ENCODE results near the gene FOXS1.
A peak's percentile ranks its signal among the peaks of the same experiment; 100 is the strongest.
"Not testable (repeated sequence)": the region's sequence is repeated elsewhere in the genome, so short reads cannot be mapped to it uniquely, and the experiment has no call there.

The FOXS1 gene

DNA sequence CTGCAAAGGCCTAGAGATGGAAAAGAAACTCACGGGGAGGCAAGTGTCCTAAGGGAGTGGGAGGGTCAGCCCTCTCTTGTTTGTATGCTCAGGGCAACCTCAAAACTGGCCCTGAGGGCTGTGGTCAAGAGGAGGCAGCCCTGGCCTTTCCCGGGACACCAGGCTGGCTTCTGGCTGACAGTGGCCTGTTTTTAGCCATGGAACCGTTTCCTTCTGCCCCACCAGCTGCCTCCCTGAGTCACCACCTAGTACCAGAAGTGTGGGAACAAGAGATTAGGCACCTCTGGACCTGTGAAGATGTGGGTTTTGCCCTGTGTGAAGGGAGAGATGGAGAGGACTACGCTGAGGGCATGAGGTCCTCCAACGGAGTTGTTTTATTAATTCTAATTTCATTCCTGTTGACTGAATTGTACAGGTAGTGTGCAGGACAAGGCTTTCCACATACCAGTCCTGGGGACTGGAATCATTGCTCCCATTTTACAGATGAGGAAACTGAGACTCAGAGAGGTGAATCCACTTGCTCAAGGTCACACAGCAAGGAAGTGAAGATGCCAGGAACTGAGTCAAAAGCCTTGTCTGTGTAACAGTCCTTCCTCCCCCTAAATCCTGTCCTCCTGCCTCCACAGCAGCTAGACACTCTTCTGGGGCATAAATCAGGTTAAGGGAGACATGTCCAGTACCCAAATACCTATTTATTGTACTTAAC lies 5.5 kb downstream of the FOXS1 start:
- peak; percentile 41 for DNase-seq (ENCODE audit: low read depth)

DNA sequence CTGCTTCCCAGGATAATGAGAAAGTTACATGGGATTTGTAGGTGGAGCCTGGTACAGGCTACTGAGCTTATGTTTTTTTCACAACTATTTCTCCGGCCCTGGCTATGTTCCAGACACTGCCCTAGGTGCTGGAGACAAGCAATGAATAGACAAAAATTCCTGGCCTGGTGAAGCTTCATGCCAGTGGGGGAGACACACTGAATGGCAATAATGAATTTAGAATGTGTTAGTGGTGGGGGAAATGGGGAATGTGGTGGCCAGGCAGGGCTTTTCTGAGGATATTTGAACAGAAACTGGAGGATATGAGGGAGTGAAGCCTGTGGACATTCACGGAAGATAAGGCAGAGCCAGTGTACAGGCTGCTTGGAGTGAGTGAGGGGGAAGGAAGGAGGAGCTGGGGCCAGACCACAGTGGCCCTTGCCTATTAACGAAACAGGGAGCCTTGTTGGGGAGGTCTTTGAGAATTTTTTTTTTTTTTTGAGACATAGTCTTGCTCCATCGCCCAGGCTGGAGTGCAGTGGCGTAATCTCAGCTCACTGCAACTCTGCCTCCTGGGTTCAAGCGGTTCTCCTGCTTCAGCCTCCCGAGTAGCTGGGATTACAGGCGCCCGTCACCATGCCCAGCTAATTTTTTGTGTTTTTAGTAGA lies 6.6 kb downstream of the FOXS1 start:
- peak; percentile 46 for DNase-seq (ENCODE audit: low read depth)

DNA sequence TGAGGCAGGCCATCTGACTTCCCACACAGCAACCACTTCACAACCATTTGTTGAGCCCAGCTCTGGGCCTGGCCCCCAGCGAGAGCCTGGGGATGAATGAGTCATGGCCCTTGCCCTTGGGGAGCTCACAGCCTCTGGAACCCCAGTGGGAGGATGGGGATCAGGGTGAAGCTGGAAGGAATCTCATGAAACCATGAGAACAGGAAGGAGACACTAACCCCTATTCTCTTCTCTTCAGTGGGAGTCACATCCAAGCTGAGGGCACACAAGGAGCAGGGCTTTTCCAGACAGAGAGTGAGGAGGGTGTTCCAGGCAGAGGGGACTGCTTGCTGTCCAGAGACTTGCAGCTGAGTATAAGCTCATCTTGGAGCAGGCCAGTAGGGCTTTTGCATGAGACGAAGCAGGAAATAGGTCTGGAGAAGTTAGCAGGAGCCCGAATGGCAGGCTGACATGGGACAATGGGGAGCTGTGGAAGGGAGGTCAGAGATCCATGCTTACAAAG lies 7.5 kb downstream of the FOXS1 start:
- DNase-seq (ENCODE audit: low read depth) = peak; percentile 92

DNA sequence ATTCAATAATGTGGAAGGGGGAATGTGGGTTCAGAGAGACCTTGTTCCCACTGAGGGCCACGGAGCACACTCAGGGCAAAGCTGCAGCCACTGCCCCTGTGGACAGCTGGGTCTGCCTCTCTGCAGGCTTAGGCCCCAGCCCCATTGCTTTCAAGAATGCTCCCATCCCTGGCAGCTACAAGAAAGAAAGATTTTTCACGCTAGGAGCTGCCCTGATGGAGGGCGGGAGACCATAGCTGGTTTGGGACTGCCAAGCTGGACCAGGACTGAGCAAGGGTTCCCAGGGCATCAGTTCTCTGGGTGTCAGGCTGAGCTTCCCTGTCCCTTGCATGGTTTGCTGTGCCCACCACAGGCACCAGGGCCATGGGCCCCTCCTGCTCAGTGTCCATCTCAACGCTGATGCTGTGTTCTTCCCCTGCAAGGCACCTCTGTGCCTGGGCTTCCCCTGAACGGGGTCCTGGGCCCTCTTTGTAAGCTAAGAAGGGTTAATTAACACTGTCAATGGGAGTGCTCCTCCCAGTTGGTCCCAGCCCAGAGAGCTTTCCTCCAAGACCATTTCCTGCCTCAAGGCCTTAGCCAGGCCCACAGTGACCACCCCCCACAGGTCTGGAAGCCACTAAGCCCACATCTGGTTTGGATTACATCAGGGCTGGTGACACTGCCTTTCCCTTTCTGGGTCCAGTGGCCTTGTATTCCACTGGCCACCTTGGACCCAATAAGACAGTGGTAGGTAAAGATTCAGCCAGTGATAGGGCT lies 8.4 kb downstream of the FOXS1 start:
- peak; percentile 40 for DNase-seq (ENCODE audit: low read depth)

DNA sequence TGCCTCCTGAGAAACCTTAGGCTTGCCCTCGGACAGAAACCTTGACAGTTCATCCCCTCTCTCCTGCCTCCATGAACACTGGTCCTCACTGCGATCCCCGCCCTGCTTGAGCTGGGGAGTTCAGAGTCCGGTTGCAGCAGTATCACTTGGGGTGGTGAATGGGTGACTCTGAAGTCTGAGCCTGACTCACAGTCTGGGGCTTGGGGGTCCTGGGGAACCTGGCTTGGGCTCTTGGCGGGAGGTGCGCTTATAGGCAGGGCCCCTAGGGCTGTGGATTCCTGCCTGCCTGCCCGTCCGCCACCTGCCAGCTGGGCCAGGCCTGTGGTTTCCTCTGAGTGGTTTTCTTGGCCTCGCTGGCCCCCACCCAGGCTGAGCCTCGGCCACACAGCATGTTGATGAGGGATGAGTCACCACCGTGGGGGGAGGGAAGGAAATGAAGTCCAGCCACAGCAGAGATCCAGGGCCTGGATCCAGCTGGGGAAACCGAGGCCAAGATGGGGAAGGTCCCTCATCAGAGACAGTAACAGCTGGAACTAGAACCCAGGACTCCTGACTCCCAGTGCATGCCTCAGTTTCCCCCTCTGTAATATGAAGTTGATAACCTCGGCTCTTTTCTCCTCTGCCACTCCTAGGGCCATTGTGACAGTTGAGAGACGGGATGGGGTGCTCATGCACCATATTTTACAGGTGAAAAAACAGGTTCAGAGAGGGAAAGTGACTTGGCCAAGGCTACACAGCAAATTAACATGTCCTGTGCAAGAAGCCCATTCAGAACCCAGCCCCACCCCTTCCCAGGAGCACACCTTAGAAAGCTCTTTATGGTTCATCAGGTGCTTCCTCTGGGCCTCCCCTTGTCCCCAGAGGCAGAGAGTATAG lies 9.2 kb downstream of the FOXS1 start:
- peak; percentile 98 for DNase-seq (ENCODE audit: low read depth)

DNA sequence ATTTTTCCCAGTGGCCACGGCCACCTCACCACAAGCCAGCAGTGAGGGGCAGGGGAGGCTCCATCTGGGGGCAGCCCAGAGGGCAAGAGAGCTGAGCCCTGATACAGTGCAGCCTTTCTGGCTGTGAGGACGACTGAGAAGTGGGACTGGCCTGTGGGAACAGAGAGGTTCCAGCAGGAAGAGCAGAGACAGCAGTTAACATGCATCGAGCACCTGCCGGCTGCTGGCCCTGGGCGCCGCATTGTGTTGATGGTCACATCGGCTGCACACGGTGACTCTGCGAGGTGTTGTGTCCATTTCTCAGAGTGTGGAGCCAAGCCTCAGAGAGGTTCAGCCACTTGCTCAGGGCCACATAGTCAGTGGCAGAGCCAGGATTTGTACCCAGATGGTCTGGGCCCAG lies 9.8 kb downstream of the FOXS1 start:
- DNase-seq (ENCODE audit: low read depth) = no peak

DNA sequence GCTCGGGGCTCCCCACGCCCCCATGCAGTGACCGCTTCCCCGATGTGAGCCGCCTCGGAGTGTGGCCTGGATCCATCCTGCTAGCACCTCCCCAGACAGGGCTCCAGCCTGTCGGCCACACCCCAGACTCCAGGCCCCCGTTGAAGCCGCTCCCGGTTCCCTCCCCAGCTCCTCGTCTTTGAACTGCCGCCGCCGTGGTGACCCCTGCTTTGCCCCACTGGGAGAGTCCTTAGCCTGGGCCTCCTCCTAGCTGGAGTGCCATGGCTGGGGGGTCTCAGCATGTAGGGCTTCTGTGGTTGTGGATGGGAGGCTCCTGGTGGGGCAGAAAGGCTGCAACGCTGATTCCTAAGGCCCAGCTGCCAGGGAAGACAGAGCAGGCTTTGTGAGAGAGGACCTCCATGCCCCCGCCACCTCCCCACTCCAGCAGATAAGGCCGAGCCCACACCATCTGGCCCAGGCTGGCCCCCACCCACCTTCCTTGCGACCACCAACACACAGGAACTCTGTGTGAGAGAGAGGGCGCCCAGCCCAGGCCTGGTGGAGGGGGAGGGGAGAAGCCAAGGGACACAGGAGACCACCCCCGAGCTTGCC lies 11.4 kb downstream of the FOXS1 start:
- DNase-seq (ENCODE audit: low read depth) = no peak

DNA sequence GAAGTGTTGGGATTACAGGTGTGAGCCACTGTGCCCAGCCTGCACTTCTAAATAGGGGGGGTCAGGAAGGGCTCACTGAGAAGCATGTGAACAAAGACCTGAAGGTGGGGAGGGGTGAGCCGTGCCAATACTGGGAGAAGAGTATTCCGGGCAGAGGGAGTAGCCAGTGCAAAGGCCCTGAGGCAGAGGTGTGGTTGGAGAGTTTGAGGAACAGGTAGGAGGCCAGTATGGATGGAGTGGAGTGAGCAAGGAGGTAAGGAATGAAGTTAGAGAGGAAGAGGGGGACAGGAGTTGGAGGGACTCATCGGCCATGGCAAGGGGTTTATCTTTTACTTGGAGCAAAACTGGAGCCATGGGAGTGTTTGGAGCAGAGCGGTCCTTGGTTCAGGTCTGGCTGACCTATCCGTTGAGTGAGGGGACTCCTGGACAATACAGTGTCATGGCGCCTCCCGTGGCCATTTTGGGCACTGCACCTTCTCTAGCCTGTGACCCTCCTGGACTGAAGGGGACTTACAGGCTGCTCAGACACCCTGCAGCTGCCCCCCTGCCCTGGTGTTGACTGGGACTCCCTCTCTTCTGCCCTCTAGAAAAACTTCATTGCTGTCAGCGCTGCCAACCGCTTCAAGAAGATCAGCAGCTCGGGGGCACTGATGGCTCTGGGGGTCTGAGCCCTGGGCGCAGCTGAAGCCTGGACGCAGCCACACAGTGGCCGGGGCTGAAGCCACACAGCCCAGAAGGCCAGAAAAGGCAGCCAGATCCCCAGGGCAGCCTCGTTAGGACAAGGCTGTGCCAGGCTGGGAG lies 12.1 kb downstream of the FOXS1 start:
- DNase-seq (ENCODE audit: low read depth) = peak; percentile 74

DNA sequence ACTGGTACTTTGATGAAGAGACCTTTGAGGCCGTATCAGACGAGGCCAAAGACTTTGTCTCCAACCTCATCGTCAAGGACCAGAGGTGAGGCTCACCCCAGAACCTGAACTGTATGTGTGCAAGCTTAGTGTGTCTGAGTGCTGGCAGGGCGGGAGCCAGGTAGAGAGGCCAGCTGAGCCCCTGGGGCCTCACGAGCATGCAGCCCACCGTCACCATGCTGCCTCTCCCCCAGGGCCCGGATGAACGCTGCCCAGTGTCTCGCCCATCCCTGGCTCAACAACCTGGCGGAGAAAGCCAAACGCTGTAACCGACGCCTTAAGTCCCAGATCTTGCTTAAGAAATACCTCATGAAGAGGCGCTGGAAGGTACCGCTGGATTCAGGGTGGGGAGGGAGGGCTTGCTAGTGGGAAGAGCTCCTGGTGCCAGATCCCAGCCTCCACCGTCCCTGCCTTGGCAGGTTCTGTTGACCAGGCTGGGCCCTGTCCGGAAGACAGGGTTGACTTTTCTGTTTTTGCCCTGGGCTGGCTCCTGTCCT lies 13.6 kb downstream of the FOXS1 start:
- DNase-seq (ENCODE audit: low read depth) = no peak

DNA sequence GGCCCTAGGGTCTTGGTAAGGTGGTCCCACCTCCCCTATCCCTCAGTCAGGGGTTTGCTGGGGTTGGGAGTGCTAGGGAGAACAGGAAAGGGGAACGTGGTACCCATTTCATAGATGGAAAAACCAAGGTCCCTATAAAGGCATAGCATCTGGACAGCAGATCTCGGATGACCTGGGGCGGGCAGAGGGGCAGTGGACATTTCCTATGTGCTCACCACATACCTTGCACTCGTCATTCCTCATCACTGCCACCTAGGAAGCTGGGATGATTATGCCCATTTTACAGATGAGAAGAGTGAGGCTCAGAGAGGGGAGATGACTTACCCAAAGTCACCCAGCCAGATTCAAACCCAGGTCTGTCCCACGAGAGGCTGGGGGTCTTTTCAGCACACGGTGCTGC lies 14.2 kb downstream of the FOXS1 start:
- DNase-seq (ENCODE audit: low read depth) = no peak

DNA sequence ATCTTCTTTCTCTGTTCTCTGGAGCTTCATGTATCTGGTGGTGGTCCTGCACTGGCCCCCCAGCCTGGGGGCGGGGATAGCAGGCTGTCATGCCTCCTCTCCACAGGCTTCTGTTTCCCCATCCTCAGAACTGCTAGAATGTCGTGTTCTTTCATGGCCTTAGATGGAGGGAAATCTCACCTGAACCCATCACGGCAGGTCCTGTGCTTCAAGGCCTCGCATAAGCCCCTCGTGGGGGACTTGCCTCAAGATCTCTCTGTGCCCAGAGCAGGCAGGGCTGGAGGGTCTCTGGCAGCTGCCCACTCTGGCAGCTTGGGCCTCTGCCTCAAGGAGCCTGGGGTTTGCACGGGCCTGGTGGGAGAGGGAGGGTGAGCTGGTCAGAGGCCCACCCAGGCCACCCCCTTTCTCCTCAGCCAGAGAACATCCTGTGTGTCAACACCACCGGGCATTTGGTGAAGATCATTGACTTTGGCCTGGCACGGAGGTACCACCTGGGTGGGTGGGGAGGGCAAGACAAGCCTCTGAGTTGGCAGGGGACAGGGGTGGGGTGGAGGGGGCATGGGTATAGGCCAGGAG lies 14.9 kb downstream of the FOXS1 start:
- DNase-seq (ENCODE audit: low read depth) = no peak

DNA sequence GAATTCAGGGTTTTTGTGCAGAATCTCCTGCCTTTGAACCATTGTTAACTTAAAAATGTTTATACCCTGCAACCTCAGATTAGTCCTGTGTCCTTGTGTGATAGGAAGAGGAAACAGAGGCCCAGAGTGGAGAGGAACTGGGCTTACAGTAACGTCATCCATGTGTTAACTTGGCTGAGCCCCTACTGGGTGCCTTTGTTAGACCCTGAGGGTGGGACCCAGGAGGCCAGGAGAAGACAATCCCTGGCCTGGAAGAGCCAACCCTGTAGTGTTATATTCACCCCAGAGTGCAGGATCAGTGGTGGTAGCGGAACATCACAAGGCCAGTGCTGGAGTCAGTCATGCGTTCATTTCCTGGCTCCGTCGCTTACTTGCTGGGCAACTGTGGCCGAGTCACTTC lies 15.7 kb downstream of the FOXS1 start:
- no peak for DNase-seq (ENCODE audit: low read depth)

DNA sequence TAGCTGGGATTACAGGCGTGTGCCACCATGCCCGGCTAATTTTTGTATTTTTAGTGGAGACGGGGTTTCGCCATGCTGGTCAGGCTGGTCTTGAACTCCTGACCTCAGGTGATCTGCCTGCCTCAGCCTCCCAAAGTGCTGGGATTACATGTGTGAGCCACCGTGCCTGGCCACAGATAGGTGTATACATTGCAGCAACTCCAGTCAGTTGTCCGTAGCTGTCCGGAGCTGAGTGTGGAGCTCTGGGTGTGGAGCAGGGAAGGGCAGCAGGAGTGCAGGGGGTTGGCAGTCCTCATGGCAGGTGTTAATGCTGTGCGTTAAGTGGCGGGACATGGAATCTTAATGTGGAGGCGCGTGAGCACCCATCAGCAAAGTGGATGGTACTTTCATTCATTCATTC lies 17.4 kb downstream of the FOXS1 start:
- not testable (repeated sequence) for DNase-seq (ENCODE audit: low read depth)

DNA sequence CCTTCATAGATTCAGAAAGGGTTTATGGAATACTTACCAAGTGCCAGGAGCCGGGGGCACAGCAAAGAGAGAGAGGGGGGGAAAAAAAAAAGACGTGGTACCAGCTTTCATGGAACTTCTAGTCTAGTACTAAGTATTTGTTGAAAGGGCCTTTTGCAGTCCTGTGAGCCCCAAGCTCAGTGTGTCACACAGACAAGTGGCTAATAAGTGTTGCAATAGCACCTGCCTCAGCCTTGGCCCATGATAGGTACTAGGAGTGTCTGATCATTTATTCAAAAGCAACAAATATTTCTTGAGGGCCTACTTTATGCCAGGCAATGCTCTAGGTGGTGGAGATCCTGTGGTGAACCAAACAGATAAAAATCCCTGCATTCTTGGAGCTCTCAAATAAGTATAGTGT lies 18.3 kb downstream of the FOXS1 start:
- no peak for DNase-seq (ENCODE audit: low read depth)

DNA sequence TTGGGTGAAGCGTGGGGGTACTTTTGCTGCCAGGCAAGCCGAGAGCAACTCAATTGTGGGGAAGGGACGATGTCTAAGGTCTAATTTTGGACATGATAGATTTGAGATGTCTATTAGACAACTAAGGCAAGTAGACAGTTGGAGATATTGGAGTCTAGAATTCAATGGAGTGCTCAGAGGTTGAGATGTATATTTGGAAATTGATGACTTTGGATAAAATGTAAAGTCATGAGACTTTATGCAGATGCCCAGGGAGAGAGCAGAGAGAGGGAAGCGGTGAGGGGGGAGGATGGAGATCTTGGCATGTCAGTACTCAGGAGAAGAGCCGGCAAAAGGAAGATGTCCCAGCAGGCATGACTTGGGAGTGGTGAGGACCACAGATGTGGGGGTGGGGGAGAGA lies 19.3 kb downstream of the FOXS1 start:
- DNase-seq (ENCODE audit: low read depth) = no peak

DNA sequence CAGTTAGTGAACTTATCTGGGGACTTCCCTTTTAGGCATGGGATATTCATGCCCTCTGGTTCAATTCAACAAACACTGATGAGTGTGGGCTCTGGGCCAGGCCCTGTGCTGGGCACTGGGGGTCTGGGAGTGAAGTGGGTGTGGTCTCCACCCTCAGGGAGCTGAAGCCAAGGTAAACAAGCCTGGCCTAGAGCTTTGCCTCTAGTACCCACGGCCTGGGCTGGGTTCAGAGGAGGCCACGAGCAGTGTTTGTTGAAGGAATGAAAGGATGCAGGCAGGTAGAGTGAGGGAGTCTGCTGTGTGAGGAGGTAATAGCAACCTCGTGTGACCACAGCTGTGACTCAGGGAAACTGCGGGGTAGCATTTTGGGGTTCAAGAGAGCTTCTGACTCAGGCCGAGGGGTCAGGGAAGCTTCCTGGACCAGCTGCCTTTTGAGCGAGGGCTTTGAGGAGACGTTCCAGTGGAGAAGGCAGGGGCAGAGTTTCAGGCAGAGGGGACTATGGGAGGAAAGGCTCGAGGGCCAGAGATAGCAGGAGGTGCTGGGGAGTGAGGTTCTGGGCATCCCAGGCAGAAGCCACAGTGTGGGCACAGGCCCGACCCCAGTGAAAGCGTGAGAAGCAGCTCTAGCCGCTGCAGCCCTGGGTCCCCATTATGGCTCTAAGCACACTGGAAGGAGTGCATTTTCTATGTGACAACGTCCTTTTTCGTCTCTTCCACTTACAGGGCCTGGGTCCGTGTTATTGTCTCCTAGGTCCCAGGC lies 20.7 kb downstream of the FOXS1 start:
- DNase-seq (ENCODE audit: low read depth) = no peak

DNA sequence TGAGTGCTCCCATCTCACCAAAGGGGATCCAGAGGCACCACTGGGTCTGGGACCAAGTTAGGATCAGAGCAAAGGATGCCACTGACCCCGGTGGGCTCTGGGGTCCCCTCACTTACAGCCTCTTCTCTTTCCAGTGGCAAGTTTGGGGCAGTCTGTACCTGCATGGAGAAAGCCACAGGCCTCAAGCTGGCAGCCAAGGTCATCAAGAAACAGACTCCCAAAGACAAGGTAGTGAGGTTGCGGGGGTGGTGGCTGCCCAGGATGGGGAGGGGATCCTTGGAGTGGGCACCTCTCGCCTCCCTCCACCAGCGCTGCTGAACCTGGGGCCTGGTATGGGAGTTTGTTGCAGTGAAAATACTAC lies 21.3 kb downstream of the FOXS1 start:
- no peak for DNase-seq (ENCODE audit: low read depth)

DNA sequence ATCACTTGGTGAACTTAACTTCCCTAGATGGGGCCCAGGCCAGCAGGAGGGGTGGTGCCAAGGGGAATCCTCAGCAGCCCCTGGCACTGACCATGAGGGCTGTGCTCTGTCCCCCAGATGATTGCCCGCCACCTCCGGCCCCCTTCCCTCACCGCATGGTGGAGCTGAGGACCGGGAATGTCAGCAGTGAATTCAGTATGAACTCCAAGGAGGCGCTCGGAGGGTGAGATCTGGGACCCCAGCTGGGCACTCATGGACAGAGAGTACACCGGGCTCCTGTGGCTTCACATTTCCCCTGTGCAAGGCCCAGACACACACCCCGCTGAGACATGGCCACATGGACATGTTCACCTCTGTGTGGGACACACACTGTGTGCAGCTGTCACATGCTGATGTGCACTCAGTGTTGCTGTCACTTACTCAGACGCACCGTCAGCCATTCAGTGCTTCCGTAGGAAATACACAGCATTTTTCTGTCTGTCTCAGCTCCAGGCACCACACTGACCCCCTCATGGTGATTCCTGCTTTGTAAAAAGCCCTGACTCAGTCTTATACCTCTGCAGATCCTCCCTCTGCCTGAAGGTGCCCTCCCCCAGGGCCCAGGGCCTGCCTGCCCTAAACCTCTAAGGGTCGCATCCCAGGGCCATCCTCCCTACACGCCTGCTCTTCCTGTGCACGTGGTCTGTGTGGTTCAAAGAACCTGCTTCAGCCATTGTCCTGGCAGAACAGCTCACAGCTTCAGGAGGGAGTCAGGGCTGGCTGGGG lies 21.9 kb downstream of the FOXS1 start:
- DNase-seq (ENCODE audit: low read depth) = peak; percentile 32
